Measurements from ENCODE around the gene NPAS3. TPM values are rescaled to one million over a fixed set of nuclear protein-coding genes. Genes with fewer than 3 reads are reported as not detected.

NPAS3 gene
- total and polyA plus RNA-seq, 2 of the 13 experiments (the other 11 are each of a cell fraction or from before 2014, with no cell fraction given), result not detected

DNA sequence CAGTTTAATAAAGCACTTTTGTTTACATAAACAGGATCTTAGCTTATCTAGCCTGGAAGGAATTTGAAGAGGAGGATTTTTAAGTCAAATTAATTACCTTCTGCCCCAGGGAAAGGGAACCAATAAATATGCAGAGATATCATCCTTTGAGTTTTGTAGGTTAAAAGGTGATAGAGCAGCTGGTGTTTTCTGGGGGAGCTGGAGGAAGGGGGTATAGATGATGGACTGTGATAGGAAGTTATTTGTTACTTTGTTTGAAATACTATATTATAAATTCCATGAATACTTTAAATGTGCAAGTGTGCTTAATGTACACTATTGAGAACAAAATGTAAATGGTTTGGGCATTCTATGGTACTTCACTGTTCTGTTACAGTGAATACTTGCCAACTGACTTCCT, 55.2 kb downstream of the NPAS3 start (continued):
- TF ChIP-seq, protein P1, sequence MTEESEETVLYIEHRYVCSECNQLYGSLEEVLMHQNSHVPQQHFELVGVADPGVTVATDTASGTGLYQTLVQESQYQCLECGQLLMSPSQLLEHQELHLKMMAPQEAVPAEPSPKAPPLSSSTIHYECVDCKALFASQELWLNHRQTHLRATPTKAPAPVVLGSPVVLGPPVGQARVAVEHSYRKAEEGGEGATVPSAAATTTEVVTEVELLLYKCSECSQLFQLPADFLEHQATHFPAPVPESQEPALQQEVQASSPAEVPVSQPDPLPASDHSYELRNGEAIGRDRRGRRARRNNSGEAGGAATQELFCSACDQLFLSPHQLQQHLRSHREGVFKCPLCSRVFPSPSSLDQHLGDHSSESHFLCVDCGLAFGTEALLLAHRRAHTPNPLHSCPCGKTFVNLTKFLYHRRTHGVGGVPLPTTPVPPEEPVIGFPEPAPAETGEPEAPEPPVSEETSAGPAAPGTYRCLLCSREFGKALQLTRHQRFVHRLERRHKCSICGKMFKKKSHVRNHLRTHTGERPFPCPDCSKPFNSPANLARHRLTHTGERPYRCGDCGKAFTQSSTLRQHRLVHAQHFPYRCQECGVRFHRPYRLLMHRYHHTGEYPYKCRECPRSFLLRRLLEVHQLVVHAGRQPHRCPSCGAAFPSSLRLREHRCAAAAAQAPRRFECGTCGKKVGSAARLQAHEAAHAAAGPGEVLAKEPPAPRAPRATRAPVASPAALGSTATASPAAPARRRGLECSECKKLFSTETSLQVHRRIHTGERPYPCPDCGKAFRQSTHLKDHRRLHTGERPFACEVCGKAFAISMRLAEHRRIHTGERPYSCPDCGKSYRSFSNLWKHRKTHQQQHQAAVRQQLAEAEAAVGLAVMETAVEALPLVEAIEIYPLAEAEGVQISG (CRISPR knock-in tag; IDR thresholded peaks at IDR 0.05), result no peak

DNA sequence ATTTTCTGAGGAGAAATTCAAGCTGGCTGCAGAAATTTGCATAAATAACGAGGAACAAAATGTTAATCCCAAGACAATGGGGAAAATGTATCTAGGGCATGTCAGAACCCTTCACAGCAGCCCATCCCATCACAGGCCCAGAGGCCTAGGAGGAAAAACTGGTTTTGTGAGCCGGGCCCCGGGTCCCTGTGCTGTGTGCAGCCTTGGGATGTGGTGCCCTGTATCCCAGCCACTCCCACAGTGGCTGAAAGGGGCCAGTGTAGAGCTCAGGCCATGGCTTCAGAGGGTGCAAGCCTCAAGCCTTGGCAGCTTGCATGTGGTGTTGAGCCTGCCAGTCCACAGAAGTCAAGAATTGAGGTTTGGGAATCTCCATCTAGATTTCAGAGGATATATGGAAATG, 57.7 kb downstream of the NPAS3 start:
- CTCF ChIA-PET (ENCODE audit: low intra/inter-chr PET ratio, low total read pairs), result no interaction called here
- intact Hi-C loops (cut with micrococcal nuclease; ENCODE audit: unreplicated experiment), result loop anchor here (5.0 kb wide), 1 partner anchor 419 kb away; no protein-coding TSS in a partner anchor
- peaks cover 72% of the 10 kb centered on the region for H3K9me3 ChIP-seq (ENCODE audit: low read length)

More for the DNA sequence above, 57.7 kb downstream of the NPAS3 start:
- DNase-seq (ENCODE audit: low spot score) (no peak), ATAC-seq (no peak), FAIRE-seq (no peak)
- Histone ChIP-seq H3K4me2 (ENCODE audit: low read depth, low read length) (no peak overlapping the region), H4K20me1 (ENCODE audit: insufficient read depth, low read length) (no peaks in the 10 kb centered on the region), H3K27ac (ENCODE audit: extremely low read length, insufficient read depth, low read length) (no peak overlapping the region), H3K4me1 (ENCODE audit: insufficient read depth, low read length) (no peaks in the 10 kb centered on the region), H3K9ac (ENCODE audit: insufficient read depth, low read depth, low read length) (no peak overlapping the region), H3K36me3 (replicated peaks in 1 of 2; ENCODE audit: control insufficient read depth in 1 of 2, insufficient read depth in 2 of 2, low read length in 2 of 2) (no peaks in the 10 kb centered on the region), H3K4me3 (replicated peaks in 1 of 3; ENCODE audit: insufficient read depth in 1 of 3, low read depth in 2 of 3, low read length in 3 of 3) (no peak overlapping the region), H2AFZ (ENCODE audit: low read length) (no peak overlapping the region), H3K27me3 (ENCODE audit: control insufficient read depth in 1 of 2, insufficient read depth in 2 of 2, low read length in 2 of 2) (no peaks in the 10 kb centered on the region; a peak in 1 of 5 replicates), H3K79me2 (ENCODE audit: insufficient read depth, low read length) (no peaks in the 10 kb centered on the region)
- BruUV-seq (replicated peaks), result no TSS peak
- in situ Hi-C loops (cut with HindIII; ENCODE audit: extremely low pct_ligation_motif_present, low pct_unique_long_range_greater_than_20kb), result no loop called here
- no peak for TF ChIP-seq TSC22D2 (CRISPR knock-in tag; IDR thresholded peaks at IDR 0.05; ENCODE audit: borderline replicate concordance)
- no peak for TF ChIP-seq ZNF136 (CRISPR knock-in tag; IDR thresholded peaks at IDR 0.05; ENCODE audit: low read depth)
- TF ChIP-seq FLYWCH1 (CRISPR knock-in tag; IDR thresholded peaks at IDR 0.05), result no peak
- TF ChIP-seq ZNF432 (CRISPR knock-in tag; IDR thresholded peaks at IDR 0.05; ENCODE audit: borderline replicate concordance), result no peak
- TF ChIP-seq, protein P2, sequence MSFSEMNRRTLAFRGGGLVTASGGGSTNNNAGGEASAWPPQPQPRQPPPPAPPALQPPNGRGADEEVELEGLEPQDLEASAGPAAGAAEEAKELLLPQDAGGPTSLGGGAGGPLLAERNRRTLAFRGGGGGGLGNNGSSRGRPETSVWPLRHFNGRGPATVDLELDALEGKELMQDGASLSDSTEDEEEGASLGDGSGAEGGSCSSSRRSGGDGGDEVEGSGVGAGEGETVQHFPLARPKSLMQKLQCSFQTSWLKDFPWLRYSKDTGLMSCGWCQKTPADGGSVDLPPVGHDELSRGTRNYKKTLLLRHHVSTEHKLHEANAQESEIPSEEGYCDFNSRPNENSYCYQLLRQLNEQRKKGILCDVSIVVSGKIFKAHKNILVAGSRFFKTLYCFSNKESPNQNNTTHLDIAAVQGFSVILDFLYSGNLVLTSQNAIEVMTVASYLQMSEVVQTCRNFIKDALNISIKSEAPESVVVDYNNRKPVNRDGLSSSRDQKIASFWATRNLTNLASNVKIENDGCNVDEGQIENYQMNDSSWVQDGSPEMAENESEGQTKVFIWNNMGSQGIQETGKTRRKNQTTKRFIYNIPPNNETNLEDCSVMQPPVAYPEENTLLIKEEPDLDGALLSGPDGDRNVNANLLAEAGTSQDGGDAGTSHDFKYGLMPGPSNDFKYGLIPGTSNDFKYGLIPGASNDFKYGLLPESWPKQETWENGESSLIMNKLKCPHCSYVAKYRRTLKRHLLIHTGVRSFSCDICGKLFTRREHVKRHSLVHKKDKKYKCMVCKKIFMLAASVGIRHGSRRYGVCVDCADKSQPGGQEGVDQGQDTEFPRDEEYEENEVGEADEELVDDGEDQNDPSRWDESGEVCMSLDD (CRISPR knock-in tag; IDR thresholded peaks at IDR 0.05; ENCODE audit: borderline replicate concordance), result no peak
- TF ChIP-seq ZNF616 (CRISPR knock-in tag; IDR thresholded peaks at IDR 0.05; ENCODE audit: low read depth), result no peak
- TF ChIP-seq FOXO1 (CRISPR knock-in tag; IDR thresholded peaks at IDR 0.05), result no peak
- TF ChIP-seq, protein P3, sequence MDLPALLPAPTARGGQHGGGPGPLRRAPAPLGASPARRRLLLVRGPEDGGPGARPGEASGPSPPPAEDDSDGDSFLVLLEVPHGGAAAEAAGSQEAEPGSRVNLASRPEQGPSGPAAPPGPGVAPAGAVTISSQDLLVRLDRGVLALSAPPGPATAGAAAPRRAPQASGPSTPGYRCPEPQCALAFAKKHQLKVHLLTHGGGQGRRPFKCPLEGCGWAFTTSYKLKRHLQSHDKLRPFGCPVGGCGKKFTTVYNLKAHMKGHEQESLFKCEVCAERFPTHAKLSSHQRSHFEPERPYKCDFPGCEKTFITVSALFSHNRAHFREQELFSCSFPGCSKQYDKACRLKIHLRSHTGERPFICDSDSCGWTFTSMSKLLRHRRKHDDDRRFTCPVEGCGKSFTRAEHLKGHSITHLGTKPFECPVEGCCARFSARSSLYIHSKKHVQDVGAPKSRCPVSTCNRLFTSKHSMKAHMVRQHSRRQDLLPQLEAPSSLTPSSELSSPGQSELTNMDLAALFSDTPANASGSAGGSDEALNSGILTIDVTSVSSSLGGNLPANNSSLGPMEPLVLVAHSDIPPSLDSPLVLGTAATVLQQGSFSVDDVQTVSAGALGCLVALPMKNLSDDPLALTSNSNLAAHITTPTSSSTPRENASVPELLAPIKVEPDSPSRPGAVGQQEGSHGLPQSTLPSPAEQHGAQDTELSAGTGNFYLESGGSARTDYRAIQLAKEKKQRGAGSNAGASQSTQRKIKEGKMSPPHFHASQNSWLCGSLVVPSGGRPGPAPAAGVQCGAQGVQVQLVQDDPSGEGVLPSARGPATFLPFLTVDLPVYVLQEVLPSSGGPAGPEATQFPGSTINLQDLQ (CRISPR knock-in tag; IDR thresholded peaks at IDR 0.05), result no peak
- no peak for TF ChIP-seq DR1 (CRISPR knock-in tag; IDR thresholded peaks at IDR 0.05)
- TF ChIP-seq ZNF879 (CRISPR knock-in tag; IDR thresholded peaks at IDR 0.05), result no peak
- TF ChIP-seq HIVEP1 (CRISPR knock-in tag; IDR thresholded peaks at IDR 0.05), result no peak
- POLR2A ChIA-PET, result no interaction called here
- WGBS (ENCODE audit: low lambda C conversion rate), result 3% methylated on average over 3 of the region's 3 CpGs

All from HepG2 (cell line).